ENCODE measurements around the gene NACC2.
"Not testable (repeated sequence)": the region's sequence is repeated elsewhere in the genome, so short reads cannot be mapped to it uniquely, and the experiment has no call there.

The NACC2 gene

GRCh38 chr9:136107155-136107952, 12.3 kb upstream of the NACC2 start:
- no peak overlapping the region for H3K4me3 ChIP-seq (ENCODE audit: low read length)
- no peaks in the 10 kb centered on the region for H3K9me3 ChIP-seq (ENCODE audit: control insufficient read depth, low read depth, low read length)
- no peak overlapping the region for H3K27ac ChIP-seq (ENCODE audit: low read length)
- no peaks in the 10 kb centered on the region for H3K36me3 ChIP-seq (ENCODE audit: control insufficient read depth, low read depth, low read length)
- no peaks in the 10 kb centered on the region for H3K27me3 ChIP-seq (ENCODE audit: control insufficient read depth, insufficient read depth, low read length)
- no peak overlapping the region for H3K9ac ChIP-seq (ENCODE audit: low read length)
- H3K4me1 ChIP-seq (ENCODE audit: control insufficient read depth, low read depth, low read length), result peaks cover 20% of the 10 kb centered on the region

GRCh38 chr9:136105398-136106135, 10.5 kb upstream of the NACC2 start:
- no peaks in the 10 kb centered on the region for H3K9me3 ChIP-seq (ENCODE audit: control insufficient read depth, low read depth, low read length)
- no peak overlapping the region for H3K27ac ChIP-seq (ENCODE audit: low read length)
- no peaks in the 10 kb centered on the region for H3K27me3 ChIP-seq (ENCODE audit: control insufficient read depth, insufficient read depth, low read length)
- H3K9ac ChIP-seq (ENCODE audit: low read length), result no peak overlapping the region
- H3K36me3 ChIP-seq (ENCODE audit: control insufficient read depth, low read depth, low read length), result no peaks in the 10 kb centered on the region
- no peak overlapping the region for H3K4me3 ChIP-seq (ENCODE audit: low read length)
- peaks cover 21% of the 10 kb centered on the region for H3K4me1 ChIP-seq (ENCODE audit: control insufficient read depth, low read depth, low read length)

- H3K4me1 ChIP-seq (ENCODE audit: control insufficient read depth, low read depth, low read length), result peaks cover 21% of the 10 kb centered on the region
- H3K27ac ChIP-seq (ENCODE audit: low read length), result no peak overlapping the region
- no peak overlapping the region for H3K9ac ChIP-seq (ENCODE audit: low read length)
- H3K9me3 ChIP-seq (ENCODE audit: control insufficient read depth, low read depth, low read length), result no peaks in the 10 kb centered on the region
- H3K4me3 ChIP-seq (ENCODE audit: low read length), result no peak overlapping the region
- H3K36me3 ChIP-seq (ENCODE audit: control insufficient read depth, low read depth, low read length), result no peaks in the 10 kb centered on the region
- H3K27me3 ChIP-seq (ENCODE audit: control insufficient read depth, insufficient read depth, low read length), result no peaks in the 10 kb centered on the region
Measured at GRCh38 chr9:136104916-136105315, 9.8 kb upstream of the NACC2 start.

GRCh38 chr9:136104488-136104800, 9.4 kb upstream of the NACC2 start:
- Histone ChIP-seq H3K27me3 (ENCODE audit: control insufficient read depth, insufficient read depth, low read length) (no peaks in the 10 kb centered on the region), H3K27ac (ENCODE audit: low read length) (no peak overlapping the region), H3K36me3 (ENCODE audit: control insufficient read depth, low read depth, low read length) (no peaks in the 10 kb centered on the region), H3K4me3 (ENCODE audit: low read length) (peak overlapping the region; percentile 24), H3K9me3 (ENCODE audit: control insufficient read depth, low read depth, low read length) (no peaks in the 10 kb centered on the region), H3K9ac (ENCODE audit: low read length) (no peak overlapping the region), H3K4me1 (ENCODE audit: control insufficient read depth, low read depth, low read length) (peaks cover 21% of the 10 kb centered on the region)

GRCh38 chr9:136103651-136104487, 8.8 kb upstream of the NACC2 start:
- Histone ChIP-seq H3K9me3 (ENCODE audit: control insufficient read depth, low read depth, low read length) (no peaks in the 10 kb centered on the region), H3K9ac (ENCODE audit: low read length) (no peak overlapping the region), H3K4me1 (ENCODE audit: control insufficient read depth, low read depth, low read length) (peaks cover 21% of the 10 kb centered on the region), H3K4me3 (ENCODE audit: low read length) (peak overlapping the region; percentile 24), H3K27ac (ENCODE audit: low read length) (no peak overlapping the region), H3K36me3 (ENCODE audit: control insufficient read depth, low read depth, low read length) (no peaks in the 10 kb centered on the region), H3K27me3 (ENCODE audit: control insufficient read depth, insufficient read depth, low read length) (peaks cover 4% of the 10 kb centered on the region)

GRCh38 chr9:136101615-136102074, 6.6 kb upstream of the NACC2 start:
- peaks cover 21% of the 10 kb centered on the region for H3K4me1 ChIP-seq (ENCODE audit: control insufficient read depth, low read depth, low read length)
- not testable (repeated sequence) for H3K9me3 ChIP-seq (ENCODE audit: control insufficient read depth, low read depth, low read length); H3K27ac ChIP-seq (ENCODE audit: low read length); H3K9ac ChIP-seq (ENCODE audit: low read length); H3K27me3 ChIP-seq (ENCODE audit: control insufficient read depth, insufficient read depth, low read length); H3K36me3 ChIP-seq (ENCODE audit: control insufficient read depth, low read depth, low read length); H3K4me3 ChIP-seq (ENCODE audit: low read length)

GRCh38 chr9:136100700-136101614, 5.9 kb upstream of the NACC2 start:
- Histone ChIP-seq H3K9ac (ENCODE audit: low read length) (no peak overlapping the region), H3K27me3 (ENCODE audit: control insufficient read depth, insufficient read depth, low read length) (peaks cover 16% of the 10 kb centered on the region), H3K9me3 (ENCODE audit: control insufficient read depth, low read depth, low read length) (no peaks in the 10 kb centered on the region), H3K4me3 (ENCODE audit: low read length) (no peak overlapping the region), H3K4me1 (ENCODE audit: control insufficient read depth, low read depth, low read length) (peaks cover 21% of the 10 kb centered on the region), H3K27ac (ENCODE audit: low read length) (no peak overlapping the region), H3K36me3 (ENCODE audit: control insufficient read depth, low read depth, low read length) (no peaks in the 10 kb centered on the region)

GRCh38 chr9:136099542-136099941, 4.5 kb upstream of the NACC2 start:
- H3K4me1 ChIP-seq (ENCODE audit: control insufficient read depth, low read depth, low read length), result peaks cover 10% of the 10 kb centered on the region
- peaks cover 21% of the 10 kb centered on the region for H3K27me3 ChIP-seq (ENCODE audit: control insufficient read depth, insufficient read depth, low read length)
- H3K4me3 ChIP-seq (ENCODE audit: low read length), result no peak overlapping the region
- H3K9me3 ChIP-seq (ENCODE audit: control insufficient read depth, low read depth, low read length), result no peaks in the 10 kb centered on the region
- no peaks in the 10 kb centered on the region for H3K36me3 ChIP-seq (ENCODE audit: control insufficient read depth, low read depth, low read length)
- no peak overlapping the region for H3K27ac ChIP-seq (ENCODE audit: low read length)
- no peak overlapping the region for H3K9ac ChIP-seq (ENCODE audit: low read length)

GRCh38 chr9:136098844-136099243, 3.8 kb upstream of the NACC2 start:
- H3K9me3 ChIP-seq (ENCODE audit: control insufficient read depth, low read depth, low read length), result no peaks in the 10 kb centered on the region
- H3K27me3 ChIP-seq (ENCODE audit: control insufficient read depth, insufficient read depth, low read length), result peaks cover 28% of the 10 kb centered on the region
- no peak overlapping the region for H3K27ac ChIP-seq (ENCODE audit: low read length)
- no peaks in the 10 kb centered on the region for H3K36me3 ChIP-seq (ENCODE audit: control insufficient read depth, low read depth, low read length)
- peaks cover 6% of the 10 kb centered on the region for H3K4me1 ChIP-seq (ENCODE audit: control insufficient read depth, low read depth, low read length)
- H3K9ac ChIP-seq (ENCODE audit: low read length), result no peak overlapping the region
- no peak overlapping the region for H3K4me3 ChIP-seq (ENCODE audit: low read length)

- Histone ChIP-seq H3K4me1 (ENCODE audit: control insufficient read depth, low read depth, low read length) (peaks cover 6% of the 10 kb centered on the region), H3K27ac (ENCODE audit: low read length) (no peak overlapping the region), H3K4me3 (ENCODE audit: low read length) (no peak overlapping the region), H3K27me3 (ENCODE audit: control insufficient read depth, insufficient read depth, low read length) (peaks cover 34% of the 10 kb centered on the region), H3K36me3 (ENCODE audit: control insufficient read depth, low read depth, low read length) (no peaks in the 10 kb centered on the region), H3K9me3 (ENCODE audit: control insufficient read depth, low read depth, low read length) (no peaks in the 10 kb centered on the region), H3K9ac (ENCODE audit: low read length) (no peak overlapping the region)
Measured at GRCh38 chr9:136098210-136098609, 3.1 kb upstream of the NACC2 start.
